Activated CD8-positive, alpha-beta memory T cell treated with anti-CD3 and anti-CD28 coated beads, Interleukin-2, amount 50 U/mL, for 48 hours (primary cell): ENCODE measurements around the gene BAIAP2.

Experiments used
- DNase-seq: peaks from one replicate; pipeline ENCODE4 v3.0.0-alpha.2; 2020

Gene BAIAP2

GRCh38 chr17:81114351-81115093, 79.6 kb downstream of the BAIAP2 start:
- no peak for DNase-seq

GRCh38 chr17:81115219-81115618, 80.3 kb downstream of the BAIAP2 start:
- DNase-seq, result no peak

- no peak for DNase-seq
These were observed 81.0 kb downstream of the BAIAP2 start for GRCh38 chr17:81115749-81116464.

- no peak for DNase-seq
These were observed 81.8 kb downstream of the BAIAP2 start for GRCh38 chr17:81116704-81117103.

- DNase-seq, result no peak
These were observed 82.8 kb downstream of the BAIAP2 start for GRCh38 chr17:81117672-81118198.

GRCh38 chr17:81118308-81119221, 83.6 kb downstream of the BAIAP2 start:
- no peak for DNase-seq

- DNase-seq, result peak; percentile 94
These were observed 84.5 kb downstream of the BAIAP2 start for GRCh38 chr17:81119223-81120148.

GRCh38 chr17:81120149-81120484, 85.2 kb downstream of the BAIAP2 start:
- no peak for DNase-seq

GRCh38 chr17:81120695-81121621, 86.0 kb downstream of the BAIAP2 start:
- DNase-seq, result no peak

- DNase-seq, result no peak
These were observed 87.1 kb downstream of the BAIAP2 start for GRCh38 chr17:81121841-81122733.

- no peak for DNase-seq
These were observed 88.4 kb downstream of the BAIAP2 start for GRCh38 chr17:81123052-81124048.

- no peak for DNase-seq
These were observed 89.4 kb downstream of the BAIAP2 start for GRCh38 chr17:81124377-81124776.

GRCh38 chr17:81125573-81126081, 90.7 kb downstream of the BAIAP2 start:
- DNase-seq, result no peak

GRCh38 chr17:81126281-81127132, 91.6 kb downstream of the BAIAP2 start:
- no peak for DNase-seq

GRCh38 chr17:81127133-81127455, 92.1 kb downstream of the BAIAP2 start:
- no peak for DNase-seq

GRCh38 chr17:81127526-81128177, 92.7 kb downstream of the BAIAP2 start:
- no peak for DNase-seq

GRCh38 chr17:81128338-81128737, 93.4 kb downstream of the BAIAP2 start:
- no peak for DNase-seq
